PC-9 (cell line): ENCODE data around the gene WNT16.

Experiments
- EZH2 ChIP-seq: fragments of 200-600 bp; sonication (generic); IDR thresholded peaks from 2 replicates; pipeline ENCODE4 v1.8.0; 2017; ENCODE audit warnings: antibody characterized with exemption, low read depth
- TF ChIP-seq, protein P1 (sequence below): fragments of 200-600 bp; sonication (generic); conservative IDR thresholded peaks from 2 replicates; pipeline ENCODE4 v1.6.1; 2017; ENCODE audit warnings: mixed run types, antibody characterized with exemption, mild to moderate bottlenecking, moderate library complexity

DNA sequence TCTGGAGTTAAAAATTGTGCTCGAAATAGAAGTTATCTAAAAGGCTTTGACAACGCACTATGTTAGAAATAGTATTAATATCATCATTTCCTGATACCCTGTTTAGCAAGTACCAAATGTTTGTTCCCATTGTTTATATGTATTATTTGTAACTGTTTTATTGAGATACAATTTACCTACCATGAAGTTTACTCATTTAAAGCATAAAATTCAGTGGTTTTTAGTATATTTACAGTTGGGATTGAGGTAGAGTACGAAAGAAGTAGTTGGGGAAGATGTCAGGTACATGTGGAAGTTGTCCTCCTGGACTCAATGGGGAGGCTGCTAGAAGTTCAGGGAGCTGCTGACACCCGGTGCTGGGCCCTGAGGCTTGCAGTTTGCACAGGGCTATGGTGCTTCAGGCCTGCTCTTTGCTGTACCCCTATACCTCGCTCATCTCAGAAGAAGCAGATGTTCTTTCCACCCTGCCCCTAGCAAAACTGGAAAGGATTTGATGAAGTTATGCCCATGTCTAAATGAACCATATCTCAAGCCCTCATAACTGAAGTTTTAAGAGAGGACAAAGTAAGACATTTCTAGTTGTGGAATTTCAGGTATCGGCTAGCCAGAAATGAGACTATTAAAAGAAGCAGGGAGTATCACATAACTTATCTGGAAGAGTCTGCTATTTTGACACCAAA lies 25.2 kb upstream of the WNT16 start:
- TF ChIP-seq, protein P1, sequence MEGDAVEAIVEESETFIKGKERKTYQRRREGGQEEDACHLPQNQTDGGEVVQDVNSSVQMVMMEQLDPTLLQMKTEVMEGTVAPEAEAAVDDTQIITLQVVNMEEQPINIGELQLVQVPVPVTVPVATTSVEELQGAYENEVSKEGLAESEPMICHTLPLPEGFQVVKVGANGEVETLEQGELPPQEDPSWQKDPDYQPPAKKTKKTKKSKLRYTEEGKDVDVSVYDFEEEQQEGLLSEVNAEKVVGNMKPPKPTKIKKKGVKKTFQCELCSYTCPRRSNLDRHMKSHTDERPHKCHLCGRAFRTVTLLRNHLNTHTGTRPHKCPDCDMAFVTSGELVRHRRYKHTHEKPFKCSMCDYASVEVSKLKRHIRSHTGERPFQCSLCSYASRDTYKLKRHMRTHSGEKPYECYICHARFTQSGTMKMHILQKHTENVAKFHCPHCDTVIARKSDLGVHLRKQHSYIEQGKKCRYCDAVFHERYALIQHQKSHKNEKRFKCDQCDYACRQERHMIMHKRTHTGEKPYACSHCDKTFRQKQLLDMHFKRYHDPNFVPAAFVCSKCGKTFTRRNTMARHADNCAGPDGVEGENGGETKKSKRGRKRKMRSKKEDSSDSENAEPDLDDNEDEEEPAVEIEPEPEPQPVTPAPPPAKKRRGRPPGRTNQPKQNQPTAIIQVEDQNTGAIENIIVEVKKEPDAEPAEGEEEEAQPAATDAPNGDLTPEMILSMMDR: no peak
- TF ChIP-seq EZH2: no peak
